HG03097 (cell line): ENCODE results near the gene HIF1A.
"Not testable (repeated sequence)": the region's sequence is repeated elsewhere in the genome, so short reads cannot be mapped to it uniquely, and the experiment has no call there.

ENCODE experiments used
- ATAC-seq: cut with Tn5 transposase; IDR thresholded peaks from one replicate; pipeline ENCODE4 v1.9.1; 2021; ENCODE audit not compliant: unreplicated experiment, low FRiP score

The HIF1A gene

DNA sequence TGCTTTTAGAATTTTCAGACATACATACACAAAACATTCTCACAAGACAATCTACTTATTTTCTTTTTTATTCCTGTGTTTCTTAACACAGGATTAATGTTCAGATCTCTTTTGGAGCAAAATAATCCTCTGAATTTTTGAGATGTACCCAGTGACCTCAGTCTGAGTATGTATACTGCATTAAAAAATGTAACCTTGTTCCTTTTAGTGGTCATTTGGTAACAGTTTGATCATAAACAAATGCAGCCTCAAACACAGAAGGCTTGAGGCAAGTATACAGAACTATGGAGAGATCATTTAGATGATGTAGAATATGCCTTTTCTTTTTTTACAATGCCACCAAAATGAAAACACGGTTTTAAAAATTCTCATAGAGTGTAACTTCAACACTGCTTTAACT, 9.7 kb downstream of the HIF1A start:
- no peak for ATAC-seq

DNA sequence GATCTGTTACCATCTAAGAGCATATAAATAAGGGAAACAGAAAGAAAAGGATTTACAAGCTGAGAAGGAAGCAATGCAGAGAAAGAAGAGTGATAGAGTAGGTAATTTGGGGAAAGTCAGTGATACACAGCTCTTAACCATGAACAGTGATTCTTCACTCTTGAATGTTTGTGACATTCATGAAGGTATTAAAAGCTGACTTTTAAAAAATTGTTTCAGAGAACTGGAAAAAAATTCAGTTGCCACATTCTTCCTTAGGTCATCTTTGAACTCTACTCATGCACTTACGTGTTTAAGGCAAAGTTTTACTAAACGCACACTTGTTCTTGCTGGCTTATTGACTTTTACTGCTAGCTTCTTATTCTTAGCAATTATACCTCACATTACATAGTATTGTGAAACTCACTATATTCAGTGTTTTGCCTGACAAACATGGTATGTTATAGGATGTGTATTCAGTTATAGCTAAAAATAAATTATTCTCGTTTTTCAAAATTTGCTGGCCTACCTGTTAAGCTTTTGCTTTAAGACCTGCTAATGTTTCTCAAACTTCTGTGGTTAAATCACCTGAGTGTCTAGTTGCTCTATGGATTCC, 10.9 kb downstream of the HIF1A start:
- ATAC-seq: no peak

DNA sequence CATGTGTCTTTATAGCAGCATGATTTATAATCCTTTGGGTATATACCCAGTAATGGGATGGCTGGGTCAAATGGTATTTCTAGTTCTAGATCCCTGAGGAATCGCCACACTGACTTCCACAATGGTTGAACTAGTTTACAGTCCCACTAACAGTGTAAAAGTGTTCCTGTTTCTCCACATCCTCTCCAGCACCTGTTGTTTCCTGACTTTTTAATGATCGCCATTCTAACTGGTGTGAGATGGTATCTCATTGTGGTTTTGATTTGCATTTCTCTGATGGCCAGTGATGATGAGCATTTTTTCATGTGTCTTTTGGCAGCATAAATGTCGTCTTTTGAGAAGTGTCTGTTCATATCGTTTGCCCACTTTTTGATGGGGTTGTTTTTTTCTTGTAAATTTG, 12.5 kb downstream of the HIF1A start:
- not testable (repeated sequence) for ATAC-seq

DNA sequence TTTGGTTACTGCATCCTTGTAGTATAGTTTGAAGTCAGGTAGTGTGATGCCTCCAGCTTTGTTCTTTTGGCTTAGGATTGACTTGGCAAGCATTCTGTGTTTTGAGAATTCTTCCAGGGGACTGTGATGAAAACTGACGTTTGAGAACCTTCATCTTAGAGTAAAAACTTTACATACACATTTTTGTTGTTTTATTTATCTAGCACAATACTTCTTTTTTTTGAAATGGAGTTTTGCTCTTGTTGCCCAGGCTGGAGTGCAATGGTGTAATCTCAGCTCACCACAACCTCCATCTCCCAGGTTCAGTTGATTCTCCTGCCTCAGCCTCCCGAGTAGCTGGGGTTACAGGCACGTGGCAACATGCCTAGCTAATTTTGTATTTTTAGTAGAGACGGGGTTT, 13.4 kb downstream of the HIF1A start:
- not testable (repeated sequence) for ATAC-seq

DNA sequence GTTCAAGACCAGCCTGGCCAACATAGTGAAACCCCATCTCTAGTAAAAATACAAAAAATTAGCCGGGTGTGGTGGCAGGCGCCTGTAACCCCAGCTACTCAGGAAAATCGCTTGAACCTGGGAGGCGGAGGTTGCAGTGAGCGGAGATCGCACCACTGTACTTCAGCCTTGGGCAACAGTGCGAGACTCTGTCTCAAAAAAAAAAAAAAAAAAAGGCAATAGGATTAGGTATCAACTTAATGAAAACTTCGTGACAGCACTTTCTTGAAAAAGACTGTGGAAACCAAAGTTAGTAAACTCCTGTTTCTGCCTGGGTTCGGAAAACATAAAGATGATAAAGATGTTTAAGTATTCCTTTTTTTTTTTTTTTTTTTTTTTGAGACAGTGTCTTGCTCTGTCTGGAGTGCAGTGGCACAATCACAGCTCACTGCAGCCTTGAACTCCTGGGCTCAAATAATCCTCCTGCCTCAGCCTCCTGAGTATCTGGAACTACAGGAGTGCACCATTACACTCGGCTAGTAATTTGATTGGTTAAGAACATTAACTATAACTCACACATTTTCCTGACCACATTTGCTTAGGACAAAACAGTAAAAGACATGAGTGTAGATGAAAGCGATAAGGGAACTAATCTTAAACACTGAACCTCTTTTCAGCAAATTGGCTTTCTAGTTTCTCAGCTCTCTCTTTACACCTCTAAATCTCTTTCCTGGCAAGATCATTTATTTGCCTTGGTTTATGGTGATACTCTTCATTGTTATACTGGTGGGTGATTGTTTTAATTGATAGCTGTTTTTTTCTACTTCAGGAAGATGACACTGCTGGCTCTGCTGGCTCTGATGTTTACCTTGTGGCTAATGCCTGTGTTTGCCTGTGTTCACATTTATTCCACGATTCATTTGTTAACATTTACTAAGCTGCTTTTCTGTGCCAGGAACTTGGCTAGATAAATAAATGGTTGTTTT, 15.8 kb downstream of the HIF1A start:
- ATAC-seq: no peak

DNA sequence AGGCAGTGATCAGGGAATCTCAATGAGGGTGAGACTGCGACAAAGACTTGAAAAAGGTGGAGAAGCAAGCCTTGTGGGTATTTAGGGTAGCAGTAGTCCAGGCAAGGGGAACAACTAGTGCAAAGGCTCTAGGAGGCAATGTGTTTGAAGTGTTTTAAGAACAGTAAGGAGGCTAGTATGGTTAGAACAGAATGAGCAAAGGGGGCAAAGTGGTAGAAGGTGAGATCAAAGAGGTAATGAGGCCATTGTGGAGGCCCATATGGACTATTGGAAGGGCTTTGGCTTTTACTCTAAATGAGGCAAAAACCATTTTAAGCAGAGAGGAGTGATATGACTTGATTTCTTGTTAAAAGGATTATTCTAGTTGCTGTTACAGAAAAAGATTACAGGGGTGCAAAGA, 16.8 kb downstream of the HIF1A start:
- ATAC-seq: no peak

DNA sequence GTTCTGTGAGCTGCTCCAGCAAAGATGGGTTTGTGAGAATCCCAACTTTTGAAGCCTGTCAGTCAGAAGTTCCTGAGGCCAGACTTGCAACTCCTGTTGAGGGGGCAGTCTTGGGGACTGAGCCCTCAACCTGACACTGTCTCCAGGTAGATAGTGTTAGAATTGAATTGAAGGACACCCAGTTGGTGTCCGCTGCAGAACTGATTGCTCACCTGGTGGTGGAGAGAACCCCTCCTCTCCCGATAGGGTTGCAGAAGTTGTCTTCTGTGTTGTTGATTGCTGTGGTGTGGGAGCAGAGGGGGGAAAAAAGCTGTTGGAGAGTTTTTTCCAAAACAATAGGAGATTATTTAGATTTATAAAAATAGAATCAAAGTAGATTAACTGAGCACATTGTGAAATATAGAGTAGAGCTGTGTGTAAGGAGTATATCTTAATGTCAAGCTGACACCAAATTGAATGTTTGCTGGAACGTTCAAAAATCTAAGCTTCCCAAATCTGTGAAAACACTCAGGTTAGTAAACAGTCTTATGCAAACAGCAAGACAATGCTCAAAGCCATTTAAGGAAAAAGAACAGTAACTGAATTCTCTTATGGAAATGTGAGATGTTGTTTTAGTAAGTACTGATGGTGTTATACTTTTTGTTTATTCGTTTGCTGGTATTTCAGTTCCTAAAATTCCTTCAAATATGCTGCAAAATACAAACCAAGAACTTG, 18.6 kb downstream of the HIF1A start:
- ATAC-seq: no peak

DNA sequence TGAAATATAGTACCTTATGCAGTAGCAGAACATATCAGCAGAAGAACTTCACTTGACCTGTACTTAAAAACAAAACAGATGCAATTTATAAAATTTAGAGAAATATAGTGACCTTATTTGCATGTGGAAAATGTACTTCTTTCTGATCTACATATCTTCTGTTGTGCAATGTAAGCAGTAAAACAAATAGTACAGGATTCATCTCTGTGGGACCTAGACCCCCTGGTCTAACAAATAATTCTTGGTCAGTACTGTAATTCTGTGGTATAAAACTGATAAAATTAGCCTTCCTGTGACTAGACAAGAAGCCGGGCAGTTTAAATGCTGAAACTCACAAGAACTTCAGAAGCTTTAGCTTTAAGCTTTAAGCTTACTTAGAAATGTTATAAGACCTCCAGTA, 21.6 kb downstream of the HIF1A start:
- ATAC-seq: no peak

DNA sequence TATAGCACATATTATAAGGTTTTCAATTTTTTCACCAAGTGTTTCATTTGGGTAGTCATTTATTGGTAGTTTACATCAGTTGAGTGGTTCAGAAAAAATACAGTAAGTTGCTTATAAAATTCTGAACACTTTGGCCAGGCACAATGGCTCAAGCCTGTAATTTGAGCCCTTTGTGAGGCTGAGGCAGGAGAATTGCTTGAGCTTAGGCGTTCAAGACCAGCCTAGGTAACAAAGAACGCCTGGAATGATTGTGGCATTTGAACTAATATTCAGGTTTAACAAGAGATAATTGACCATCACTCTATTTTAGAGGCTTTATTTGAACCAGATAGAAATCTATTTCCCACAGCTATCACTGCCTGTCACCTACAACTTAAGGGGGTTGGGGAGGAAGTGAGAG, 22.7 kb downstream of the HIF1A start:
- ATAC-seq: no peak

DNA sequence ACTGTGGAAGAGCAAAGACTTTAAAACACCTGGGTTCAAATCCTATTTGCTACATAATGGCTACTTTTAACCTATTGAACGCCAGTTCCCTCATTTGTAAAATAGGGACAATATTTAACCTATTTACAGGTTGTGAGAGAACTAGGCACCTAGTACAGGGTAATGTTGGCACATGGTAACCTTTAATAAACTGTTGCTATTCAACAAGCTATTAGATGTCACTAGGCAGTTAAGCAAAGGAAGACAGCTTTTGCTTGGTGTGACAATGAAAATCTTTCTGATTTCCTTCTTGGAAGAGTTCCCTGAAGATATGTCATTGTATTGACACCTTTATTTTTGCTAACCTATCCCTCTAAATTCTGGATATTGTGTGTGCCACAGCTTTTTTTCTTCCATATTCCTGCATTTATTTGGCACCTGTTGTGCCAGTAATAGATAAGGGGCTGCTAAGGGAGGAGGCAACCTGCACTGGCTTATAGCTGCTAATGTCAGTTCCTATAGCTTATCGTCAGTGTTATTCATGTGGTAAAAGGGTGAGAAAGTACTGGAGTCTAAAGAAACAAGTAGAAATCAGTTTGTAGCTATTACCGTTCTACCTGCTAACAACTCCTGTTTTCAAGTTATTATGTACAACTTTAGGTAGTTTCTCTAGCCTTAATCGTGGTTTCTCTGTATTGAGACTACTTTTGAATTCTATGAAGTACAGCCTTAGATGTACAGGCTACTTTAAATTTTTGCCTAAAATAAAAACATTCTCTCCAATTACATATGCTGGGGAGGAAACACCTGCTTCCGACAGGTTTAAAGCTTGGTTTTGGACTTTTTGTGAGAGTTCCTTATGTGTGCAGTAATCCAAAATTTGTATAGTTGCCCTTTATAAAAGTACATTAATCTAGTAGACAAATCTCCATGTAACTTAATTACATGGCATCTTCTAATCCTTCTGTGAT, 24.3 kb downstream of the HIF1A start:
- no peak for ATAC-seq

DNA sequence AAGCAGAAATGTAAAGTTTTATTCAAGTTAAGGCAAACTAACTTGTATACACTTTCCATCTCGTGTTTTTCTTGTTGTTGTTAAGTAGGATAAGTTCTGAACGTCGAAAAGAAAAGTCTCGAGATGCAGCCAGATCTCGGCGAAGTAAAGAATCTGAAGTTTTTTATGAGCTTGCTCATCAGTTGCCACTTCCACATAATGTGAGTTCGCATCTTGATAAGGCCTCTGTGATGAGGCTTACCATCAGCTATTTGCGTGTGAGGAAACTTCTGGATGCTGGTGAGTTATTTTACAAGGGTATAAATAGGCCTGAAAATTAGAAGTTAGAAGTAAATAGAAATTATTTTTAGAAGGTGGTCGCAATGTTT, 25.0 kb downstream of the HIF1A start:
- no peak for ATAC-seq

DNA sequence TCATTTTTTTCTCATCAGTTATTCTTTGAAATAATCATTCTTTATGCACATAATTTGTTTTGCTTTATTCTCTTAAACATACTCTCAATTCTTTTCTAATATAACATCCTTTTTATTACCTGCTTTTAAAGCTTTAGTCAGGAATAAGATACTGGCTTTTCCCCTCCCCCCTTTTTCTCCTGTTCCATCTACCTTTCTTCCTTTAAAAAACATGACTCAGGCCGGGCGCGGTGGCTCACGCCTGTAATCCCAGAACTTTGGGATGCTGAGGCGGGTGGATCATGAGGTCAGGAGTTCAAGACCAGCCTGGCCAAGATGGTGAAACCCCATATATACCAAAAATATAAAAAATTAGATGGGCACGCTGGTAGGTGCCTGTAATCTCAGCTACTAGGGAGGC, 25.4 kb downstream of the HIF1A start:
- ATAC-seq: no peak

DNA sequence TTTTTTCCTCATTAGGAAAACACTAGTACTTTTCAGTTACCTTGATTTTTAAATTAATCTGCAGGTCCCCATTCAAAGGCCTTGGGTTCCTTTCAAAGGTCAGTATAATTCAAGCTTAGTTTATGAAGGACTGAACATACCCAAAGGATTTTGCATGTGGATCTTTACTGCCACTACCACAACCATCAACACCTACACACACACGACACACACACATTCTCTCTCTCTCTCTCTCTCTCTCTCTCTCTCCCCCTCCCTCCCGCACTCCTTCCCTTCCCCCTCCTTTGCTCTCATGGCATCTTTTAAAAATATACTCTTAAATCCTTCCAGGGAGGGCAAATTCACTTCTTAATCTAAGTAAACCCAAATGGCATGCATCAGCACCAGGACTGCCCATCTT, 28.8 kb downstream of the HIF1A start:
- no peak for ATAC-seq

DNA sequence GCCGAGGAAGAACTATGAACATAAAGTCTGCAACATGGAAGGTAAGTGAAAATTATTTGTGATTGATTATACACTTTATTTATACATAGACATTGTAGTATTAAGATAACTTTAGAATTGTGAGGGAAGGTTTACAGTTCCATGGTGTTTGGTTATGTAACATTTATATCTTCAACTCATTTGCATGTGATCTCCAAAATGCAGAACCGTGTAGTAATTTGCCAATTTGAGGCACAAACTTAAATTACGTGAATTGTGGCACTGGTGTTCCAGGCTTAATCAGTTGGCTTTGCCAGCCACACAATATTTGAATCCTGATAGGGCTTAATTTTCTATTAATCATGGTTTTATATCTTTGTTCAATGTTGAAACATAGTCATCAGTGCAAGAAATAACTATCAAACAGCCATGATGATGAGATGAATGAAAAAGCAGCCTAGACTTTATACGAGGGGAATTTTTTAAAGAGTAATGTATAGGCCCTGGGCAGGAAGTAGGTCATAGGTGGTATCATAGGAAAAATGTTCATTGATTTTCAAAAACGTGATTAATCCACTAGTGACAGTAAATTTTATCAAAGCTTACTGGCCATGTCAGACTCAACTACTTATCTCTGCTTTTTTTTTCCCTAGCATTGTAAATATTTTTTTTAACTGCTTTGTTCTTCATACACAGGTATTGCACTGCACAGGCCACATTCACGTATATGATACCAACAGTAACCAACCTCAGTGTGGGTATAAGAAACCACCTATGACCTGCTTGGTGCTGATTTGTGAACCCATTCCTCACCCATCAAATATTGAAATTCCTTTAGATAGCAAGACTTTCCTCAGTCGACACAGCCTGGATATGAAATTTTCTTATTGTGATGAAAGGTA, 31.7 kb downstream of the HIF1A start:
- ATAC-seq: no peak

DNA sequence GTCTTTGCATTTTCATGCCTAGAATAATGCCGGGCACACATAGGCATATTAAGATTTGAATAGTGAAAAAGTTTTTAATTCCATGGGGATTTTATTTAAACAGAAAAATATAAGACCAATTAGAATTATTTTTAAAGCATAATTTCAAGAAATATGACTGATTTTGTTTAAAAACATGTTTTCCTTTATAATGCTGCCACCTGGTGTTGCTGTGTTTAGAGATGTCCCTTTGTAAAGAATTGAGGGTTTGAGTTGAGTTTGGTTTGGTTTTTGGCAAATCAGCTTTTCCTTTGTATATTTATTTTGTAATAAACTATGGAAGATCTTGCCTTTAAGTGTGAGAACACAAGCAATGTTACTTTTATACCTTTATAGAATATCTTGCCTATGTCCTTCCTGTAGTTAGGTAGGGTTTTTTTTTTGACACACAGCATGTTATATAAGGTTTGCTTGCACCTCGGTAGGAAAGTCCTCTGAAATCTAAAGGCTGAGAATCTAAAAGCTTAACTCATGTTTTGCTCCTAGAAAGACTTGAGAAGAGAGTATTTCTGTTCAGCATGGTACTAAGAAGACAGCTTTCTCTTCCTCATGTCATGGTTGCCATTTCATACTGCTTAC, 35.6 kb downstream of the HIF1A start:
- no peak for ATAC-seq

DNA sequence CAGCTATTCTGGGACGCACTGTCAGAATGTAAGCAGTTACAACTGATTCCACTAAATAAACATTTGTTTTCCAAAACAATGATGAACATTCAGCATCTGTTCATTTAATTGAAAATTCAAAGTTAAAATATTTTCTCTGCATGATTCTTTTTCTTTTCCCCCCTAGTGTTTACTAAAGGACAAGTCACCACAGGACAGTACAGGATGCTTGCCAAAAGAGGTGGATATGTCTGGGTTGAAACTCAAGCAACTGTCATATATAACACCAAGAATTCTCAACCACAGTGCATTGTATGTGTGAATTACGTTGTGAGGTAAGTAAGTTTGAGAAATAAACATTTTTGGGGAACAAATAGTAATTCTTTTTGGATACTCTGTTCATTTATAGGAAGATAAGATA, 38.7 kb downstream of the HIF1A start:
- ATAC-seq: no peak

DNA sequence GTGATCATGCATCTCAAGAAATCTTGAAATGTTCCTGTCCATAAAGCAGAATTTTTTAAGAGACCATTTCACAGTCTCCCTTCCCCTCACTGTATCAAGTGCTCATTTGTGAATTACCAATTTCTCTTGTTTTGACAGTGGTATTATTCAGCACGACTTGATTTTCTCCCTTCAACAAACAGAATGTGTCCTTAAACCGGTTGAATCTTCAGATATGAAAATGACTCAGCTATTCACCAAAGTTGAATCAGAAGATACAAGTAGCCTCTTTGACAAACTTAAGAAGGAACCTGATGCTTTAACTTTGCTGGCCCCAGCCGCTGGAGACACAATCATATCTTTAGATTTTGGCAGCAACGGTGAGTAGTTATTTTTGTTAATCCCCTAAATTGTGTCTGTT, 41.4 kb downstream of the HIF1A start:
- no peak for ATAC-seq

DNA sequence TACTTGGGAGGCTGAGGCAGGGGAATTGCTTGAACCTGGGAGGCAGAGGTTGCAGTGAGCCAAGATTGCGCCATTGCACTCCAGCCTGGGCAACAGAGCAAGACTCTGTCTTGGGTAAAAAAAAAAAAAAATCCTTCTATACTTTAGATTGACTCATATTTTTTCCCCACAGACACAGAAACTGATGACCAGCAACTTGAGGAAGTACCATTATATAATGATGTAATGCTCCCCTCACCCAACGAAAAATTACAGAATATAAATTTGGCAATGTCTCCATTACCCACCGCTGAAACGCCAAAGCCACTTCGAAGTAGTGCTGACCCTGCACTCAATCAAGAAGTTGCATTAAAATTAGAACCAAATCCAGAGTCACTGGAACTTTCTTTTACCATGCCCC, 42.6 kb downstream of the HIF1A start:
- no peak for ATAC-seq

DNA sequence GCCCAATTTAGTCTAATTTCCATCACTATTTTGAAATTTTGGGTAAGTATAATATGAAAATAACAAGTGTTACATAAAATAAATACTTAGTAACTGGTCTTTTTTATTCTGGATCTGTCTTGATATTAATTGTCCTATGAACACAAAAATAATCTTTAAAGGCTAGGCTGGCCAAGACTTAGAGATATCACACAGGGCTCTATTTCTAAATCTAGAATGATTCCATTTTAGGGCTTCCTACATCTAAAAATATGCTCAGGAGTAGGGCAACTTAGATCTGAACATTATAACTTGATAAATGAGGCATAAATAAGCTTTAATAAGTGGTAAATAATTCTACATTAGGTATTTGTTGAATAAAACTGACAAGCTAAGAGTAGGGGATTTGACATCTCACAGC, 43.8 kb downstream of the HIF1A start:
- ATAC-seq: no peak
